Measurements from ENCODE around the gene SRRD.
A peak's percentile ranks its signal among the peaks of the same experiment; 100 is the strongest.

The SRRD gene

DNA sequence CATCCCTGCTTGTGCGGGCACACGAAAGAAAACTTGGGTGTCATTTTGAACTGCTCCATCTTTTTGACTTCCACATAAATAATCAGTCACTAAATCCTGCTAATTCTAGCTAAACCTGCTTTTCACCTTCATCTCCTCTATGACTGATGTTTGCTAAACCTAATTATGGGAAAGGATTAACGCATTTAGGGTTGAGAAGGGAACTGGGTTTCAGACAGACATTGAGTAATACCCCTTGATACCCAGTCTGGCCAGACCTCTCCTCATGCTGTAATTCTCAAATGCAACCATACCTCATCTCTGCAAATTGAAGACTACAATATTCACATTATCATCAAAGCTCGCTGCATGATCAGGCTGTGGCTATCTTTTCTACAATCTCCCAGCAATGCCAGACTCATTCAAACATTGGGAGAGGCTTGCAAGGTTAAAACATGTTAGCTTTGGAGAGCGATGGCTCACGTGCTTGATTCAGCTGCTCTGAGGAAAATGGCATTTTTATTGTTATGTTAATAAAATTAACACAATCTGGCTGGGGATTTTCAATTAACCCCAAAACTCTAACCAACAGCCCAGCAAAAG, 2.5 kb upstream of the SRRD start:
- TF ChIP-seq, protein P1, sequence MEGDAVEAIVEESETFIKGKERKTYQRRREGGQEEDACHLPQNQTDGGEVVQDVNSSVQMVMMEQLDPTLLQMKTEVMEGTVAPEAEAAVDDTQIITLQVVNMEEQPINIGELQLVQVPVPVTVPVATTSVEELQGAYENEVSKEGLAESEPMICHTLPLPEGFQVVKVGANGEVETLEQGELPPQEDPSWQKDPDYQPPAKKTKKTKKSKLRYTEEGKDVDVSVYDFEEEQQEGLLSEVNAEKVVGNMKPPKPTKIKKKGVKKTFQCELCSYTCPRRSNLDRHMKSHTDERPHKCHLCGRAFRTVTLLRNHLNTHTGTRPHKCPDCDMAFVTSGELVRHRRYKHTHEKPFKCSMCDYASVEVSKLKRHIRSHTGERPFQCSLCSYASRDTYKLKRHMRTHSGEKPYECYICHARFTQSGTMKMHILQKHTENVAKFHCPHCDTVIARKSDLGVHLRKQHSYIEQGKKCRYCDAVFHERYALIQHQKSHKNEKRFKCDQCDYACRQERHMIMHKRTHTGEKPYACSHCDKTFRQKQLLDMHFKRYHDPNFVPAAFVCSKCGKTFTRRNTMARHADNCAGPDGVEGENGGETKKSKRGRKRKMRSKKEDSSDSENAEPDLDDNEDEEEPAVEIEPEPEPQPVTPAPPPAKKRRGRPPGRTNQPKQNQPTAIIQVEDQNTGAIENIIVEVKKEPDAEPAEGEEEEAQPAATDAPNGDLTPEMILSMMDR (IDR thresholded peaks at IDR 0.05; ENCODE audit: extremely low read depth, insufficient read depth, missing control alignments), result no peak
- in situ Hi-C loops (cut with MboI; ENCODE audit: low pct_unique_long_range_greater_than_20kb, low sequenced_read_pairs, unreplicated experiment), result no loop called here
- DNase-seq (ENCODE audit: low spot score), result no peak

DNA sequence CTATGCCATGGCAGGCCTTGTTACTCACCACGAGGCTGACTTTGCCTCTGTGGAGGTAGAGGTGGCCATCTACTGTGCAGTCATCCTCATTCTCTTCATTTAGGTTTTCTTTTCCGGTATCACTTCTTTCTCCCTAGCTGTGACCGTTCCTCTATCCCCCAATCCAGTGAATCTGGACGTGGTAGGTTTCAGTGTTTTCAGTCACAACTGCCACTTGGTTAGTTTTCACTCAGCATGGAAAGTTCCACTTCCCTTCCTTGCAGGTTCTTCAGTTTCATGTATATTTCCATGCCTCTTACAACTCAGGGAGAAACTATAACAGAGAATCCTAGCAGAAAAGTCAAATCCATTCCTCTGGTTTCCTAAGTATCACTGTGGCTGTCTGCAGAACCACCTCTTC, 2.0 kb upstream of the SRRD start:
- TF ChIP-seq, protein P1 (IDR thresholded peaks at IDR 0.05; ENCODE audit: extremely low read depth, insufficient read depth, missing control alignments), result no peak
- in situ Hi-C loops (cut with MboI; ENCODE audit: low pct_unique_long_range_greater_than_20kb, low sequenced_read_pairs, unreplicated experiment), result no loop called here
- peak; percentile 24 for DNase-seq (ENCODE audit: low spot score)

DNA sequence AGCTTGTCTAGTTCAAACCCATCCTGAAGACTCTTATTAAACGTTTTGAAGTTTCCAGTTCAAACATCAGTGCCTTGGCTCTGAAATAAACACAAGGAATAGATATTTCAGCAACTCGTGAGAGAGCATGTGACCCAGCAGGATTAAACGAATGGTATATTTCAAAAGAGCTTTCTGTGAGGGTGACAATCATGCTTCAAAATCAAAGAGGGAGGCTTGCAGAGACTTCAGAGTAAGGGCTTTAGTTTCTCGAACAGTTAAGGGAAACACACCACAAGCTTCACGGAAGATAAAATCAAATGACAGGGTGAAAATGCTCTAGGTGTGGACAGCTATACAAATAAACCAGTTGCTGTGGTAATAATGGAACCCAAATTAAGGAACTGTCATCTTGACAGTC, 1.5 kb upstream of the SRRD start:
- no peak for DNase-seq (ENCODE audit: low spot score)
- TF ChIP-seq, protein P1 (IDR thresholded peaks at IDR 0.05; ENCODE audit: extremely low read depth, insufficient read depth, missing control alignments), result no peak
- in situ Hi-C loops (cut with MboI; ENCODE audit: low pct_unique_long_range_greater_than_20kb, low sequenced_read_pairs, unreplicated experiment), result no loop called here

DNA sequence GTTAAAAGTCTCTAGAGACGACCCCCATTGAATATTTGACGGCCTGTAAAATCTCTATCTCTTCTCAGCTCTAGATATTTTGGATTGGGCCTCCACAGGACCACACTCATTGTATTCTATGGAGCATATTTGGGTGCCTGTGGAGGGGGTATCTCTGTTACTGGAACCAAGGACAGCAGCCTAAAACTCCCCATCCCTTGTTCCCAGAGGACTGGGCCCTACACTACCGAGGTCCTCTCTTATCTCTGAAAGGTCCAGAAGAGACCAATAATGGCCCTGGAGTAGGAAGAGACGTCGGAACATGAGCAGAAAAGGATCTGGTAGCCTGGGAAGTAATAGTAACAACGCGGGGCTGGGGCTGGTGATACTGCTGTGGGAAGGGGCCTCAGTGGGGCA, 636 bp upstream of the SRRD start:
- DNase-seq (ENCODE audit: low spot score), result no peak
- TF ChIP-seq, protein P1 (IDR thresholded peaks at IDR 0.05; ENCODE audit: extremely low read depth, insufficient read depth, missing control alignments), result no peak
- in situ Hi-C loops (cut with MboI; ENCODE audit: low pct_unique_long_range_greater_than_20kb, low sequenced_read_pairs, unreplicated experiment), result no loop called here

DNA sequence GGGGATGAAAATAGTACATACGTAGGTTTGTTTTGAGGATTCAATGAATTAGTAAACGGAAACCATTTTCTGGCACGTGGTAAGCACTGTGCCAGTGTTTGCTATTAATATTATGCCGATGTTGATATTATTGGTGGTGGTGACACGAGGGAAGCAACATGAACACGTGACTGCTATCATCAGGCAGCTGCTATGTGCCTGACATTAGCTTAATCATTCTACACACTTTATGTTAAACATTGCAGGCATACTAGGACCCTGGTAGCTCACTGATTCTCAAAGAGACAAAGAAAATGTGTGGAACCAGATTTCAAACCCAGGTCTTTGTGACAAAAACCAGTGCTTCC, 656 bp downstream of the SRRD start:
- DNase-seq (ENCODE audit: low spot score), result peak; percentile 36
- in situ Hi-C loops (cut with MboI; ENCODE audit: low pct_unique_long_range_greater_than_20kb, low sequenced_read_pairs, unreplicated experiment), result no loop called here
- TF ChIP-seq, protein P1 (IDR thresholded peaks at IDR 0.05; ENCODE audit: extremely low read depth, insufficient read depth, missing control alignments), result no peak

DNA sequence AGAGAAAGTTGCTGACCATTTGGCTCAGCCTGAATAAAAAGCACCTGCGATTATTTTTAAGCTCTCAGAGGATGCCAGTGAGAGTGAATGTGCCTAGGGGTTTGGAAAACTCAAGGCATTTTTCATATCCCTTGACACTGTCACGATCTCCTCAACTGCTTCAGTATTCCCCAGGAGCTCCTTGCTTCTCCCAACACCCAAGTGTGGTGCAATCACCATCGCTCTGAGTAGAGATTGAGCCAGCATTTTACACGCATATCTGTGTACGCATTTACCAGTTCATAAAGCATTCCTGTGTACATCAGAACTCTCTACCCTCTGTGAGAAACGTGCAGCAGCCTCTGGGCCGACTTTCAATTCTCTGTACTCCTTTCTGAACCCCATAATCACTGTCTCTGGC, 1.3 kb downstream of the SRRD start:
- in situ Hi-C loops (cut with MboI; ENCODE audit: low pct_unique_long_range_greater_than_20kb, low sequenced_read_pairs, unreplicated experiment), result no loop called here
- no peak for DNase-seq (ENCODE audit: low spot score)

More for the DNA sequence above, 1.3 kb downstream of the SRRD start:
- TF ChIP-seq, protein P1 (IDR thresholded peaks at IDR 0.05; ENCODE audit: extremely low read depth, insufficient read depth, missing control alignments), result no peak
